ENCODE measurements around the gene RASA2.

Gene RASA2

DNA sequence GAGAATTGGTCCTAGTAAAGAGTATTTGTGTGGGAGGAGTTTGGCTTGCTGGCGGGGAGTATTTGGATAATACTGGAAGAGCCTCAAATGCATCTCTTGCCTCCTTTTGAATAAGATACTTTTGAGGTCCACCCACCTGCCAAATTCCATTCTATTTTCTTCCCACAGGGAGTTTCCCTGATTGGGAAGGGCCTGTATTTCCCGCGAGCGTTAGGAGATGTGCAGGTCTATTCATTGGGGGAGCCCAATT is 406 bp upstream of the RASA2 start:
- H3K4me3 ChIP-seq (ENCODE audit: low read length, poor library complexity, severe bottlenecking), result peak overlapping the region; percentile 76
- peak overlapping the region; percentile 29 for H3K9ac ChIP-seq (ENCODE audit: low read depth, low read length, poor library complexity, severe bottlenecking)
- peaks cover 49% of the 10 kb centered on the region for H3K4me1 ChIP-seq (ENCODE audit: insufficient read depth, low read length, poor library complexity, severe bottlenecking)
- H3F3A ChIP-seq (ENCODE audit: low read depth), result peaks cover 11% of the 10 kb centered on the region; the same call in 1 of the 2 replicates
- H3K36me3 ChIP-seq (ENCODE audit: insufficient read depth, low read length), result no peaks in the 10 kb centered on the region
- peak overlapping the region; percentile 76 for H3K4me2 ChIP-seq (ENCODE audit: low read depth, low read length, poor library complexity, severe bottlenecking)
- peaks cover 35% of the 10 kb centered on the region for H3K79me2 ChIP-seq (ENCODE audit: insufficient read depth, low read length)
- H3K9me2 ChIP-seq (replicated peaks; ENCODE audit: low read depth, low read length), result no peaks in the 10 kb centered on the region
- H3K9me3 ChIP-seq (ENCODE audit: insufficient read depth, low read depth, low read length), result no peaks in the 10 kb centered on the region
- H4K20me1 ChIP-seq (ENCODE audit: insufficient read depth, low read length, poor library complexity, severe bottlenecking), result peaks cover 30% of the 10 kb centered on the region
- peaks cover 19% of the 10 kb centered on the region for H3K27me3 ChIP-seq (ENCODE audit: insufficient read depth, low read length, poor library complexity, severe bottlenecking)
- H2AFZ ChIP-seq (ENCODE audit: low read length), result peak overlapping the region; percentile 85
- no peak for TF ChIP-seq EZH2phosphoT487 (IDR thresholded peaks at IDR 0.05; ENCODE audit: borderline replicate concordance)

DNA sequence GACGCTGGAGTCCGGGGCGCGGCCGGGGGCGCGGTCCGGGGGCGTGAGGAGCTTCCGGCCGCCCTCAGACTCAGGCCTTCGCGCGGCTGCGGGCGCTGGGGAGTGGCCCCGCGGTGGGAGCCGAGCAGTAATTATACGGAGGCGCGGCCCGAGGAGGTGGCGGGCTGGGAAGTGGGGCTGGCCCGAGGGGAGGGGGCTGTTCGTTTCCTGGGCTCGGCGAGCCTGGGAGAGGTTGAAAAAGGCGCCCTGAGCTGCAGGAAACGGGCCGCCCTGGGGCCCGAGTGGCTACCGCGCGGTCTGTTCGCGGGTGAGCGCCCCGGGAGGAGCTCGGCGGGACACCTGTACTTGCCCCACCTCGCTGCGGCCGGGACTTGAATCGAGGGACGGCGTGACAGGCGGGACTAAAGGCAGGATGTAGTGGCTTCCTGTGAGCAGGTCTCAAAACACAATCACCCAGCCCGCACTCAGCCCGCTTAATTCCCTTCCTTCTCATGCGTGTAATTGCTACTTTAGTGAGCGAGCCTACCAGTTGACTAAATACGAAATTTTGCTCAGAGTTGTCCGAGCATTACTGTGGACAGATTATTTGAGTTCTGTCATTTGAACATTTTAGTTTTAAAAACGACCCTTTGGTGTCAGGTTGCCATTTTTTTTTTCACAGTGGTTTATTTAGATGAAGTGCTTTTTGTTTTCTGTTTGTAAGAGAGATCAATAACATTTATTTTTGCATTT is 860 bp downstream of the RASA2 start:
- H3K4me2 ChIP-seq (ENCODE audit: low read depth, low read length, poor library complexity, severe bottlenecking), result peak overlapping the region; percentile 83
- peaks cover 61% of the 10 kb centered on the region for H3K4me1 ChIP-seq (ENCODE audit: insufficient read depth, low read length, poor library complexity, severe bottlenecking)
- peak overlapping the region; percentile 80 for H3K9ac ChIP-seq (ENCODE audit: low read depth, low read length, poor library complexity, severe bottlenecking)
- peak overlapping the region; percentile 71 for H2AFZ ChIP-seq (ENCODE audit: low read length)
- H3K4me3 ChIP-seq (ENCODE audit: low read length, poor library complexity, severe bottlenecking), result peak overlapping the region; percentile 80
- H3K9me2 ChIP-seq (replicated peaks; ENCODE audit: low read depth, low read length), result no peaks in the 10 kb centered on the region
- H3K36me3 ChIP-seq (ENCODE audit: insufficient read depth, low read length), result no peaks in the 10 kb centered on the region
- H3K9me3 ChIP-seq (ENCODE audit: insufficient read depth, low read depth, low read length), result no peaks in the 10 kb centered on the region
- peaks cover 11% of the 10 kb centered on the region; the same call in 1 of the 2 replicates for H3F3A ChIP-seq (ENCODE audit: low read depth)
- TF ChIP-seq, protein P1, sequence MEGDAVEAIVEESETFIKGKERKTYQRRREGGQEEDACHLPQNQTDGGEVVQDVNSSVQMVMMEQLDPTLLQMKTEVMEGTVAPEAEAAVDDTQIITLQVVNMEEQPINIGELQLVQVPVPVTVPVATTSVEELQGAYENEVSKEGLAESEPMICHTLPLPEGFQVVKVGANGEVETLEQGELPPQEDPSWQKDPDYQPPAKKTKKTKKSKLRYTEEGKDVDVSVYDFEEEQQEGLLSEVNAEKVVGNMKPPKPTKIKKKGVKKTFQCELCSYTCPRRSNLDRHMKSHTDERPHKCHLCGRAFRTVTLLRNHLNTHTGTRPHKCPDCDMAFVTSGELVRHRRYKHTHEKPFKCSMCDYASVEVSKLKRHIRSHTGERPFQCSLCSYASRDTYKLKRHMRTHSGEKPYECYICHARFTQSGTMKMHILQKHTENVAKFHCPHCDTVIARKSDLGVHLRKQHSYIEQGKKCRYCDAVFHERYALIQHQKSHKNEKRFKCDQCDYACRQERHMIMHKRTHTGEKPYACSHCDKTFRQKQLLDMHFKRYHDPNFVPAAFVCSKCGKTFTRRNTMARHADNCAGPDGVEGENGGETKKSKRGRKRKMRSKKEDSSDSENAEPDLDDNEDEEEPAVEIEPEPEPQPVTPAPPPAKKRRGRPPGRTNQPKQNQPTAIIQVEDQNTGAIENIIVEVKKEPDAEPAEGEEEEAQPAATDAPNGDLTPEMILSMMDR (conservative IDR thresholded peaks at IDR 0.05; ENCODE audit: low read length), result no peak
- peaks cover 6% of the 10 kb centered on the region for H3K27me3 ChIP-seq (ENCODE audit: insufficient read depth, low read length, poor library complexity, severe bottlenecking)
- H3K79me2 ChIP-seq (ENCODE audit: insufficient read depth, low read length), result peaks cover 47% of the 10 kb centered on the region
- peaks cover 41% of the 10 kb centered on the region for H4K20me1 ChIP-seq (ENCODE audit: insufficient read depth, low read length, poor library complexity, severe bottlenecking)

DNA sequence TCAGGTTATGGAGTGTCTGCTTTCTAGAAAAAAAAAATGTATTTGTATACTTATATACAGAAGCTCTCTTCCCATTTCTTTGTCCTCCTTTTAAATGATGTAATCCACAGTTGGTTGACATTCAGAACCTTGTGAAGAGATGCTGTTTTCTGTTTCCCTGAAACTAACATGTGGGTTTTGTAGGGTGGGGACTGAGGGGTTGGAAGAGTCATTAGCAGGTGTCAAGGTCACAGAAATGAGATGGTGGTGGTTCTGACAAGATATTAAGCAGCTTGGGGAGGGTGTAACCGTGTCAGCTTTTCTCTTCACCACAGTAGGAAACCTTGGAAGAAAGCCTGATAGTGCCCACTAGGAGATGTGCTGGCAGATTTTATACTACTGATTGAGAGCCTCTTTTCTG is 2.4 kb downstream of the RASA2 start:
- TF ChIP-seq EZH2phosphoT487 (IDR thresholded peaks at IDR 0.05; ENCODE audit: borderline replicate concordance), result no peak
- TF ChIP-seq, protein P1 (conservative IDR thresholded peaks at IDR 0.05; ENCODE audit: low read length), result no peak
- Histone ChIP-seq H3K79me2 (ENCODE audit: insufficient read depth, low read length) (peaks cover 63% of the 10 kb centered on the region), H3F3A (ENCODE audit: low read depth) (peaks cover 11% of the 10 kb centered on the region; the same call in 1 of the 2 replicates), H3K4me1 (ENCODE audit: insufficient read depth, low read length, poor library complexity, severe bottlenecking) (peaks cover 74% of the 10 kb centered on the region), H3K9ac (ENCODE audit: low read depth, low read length, poor library complexity, severe bottlenecking) (peak overlapping the region; percentile 80), H3K27me3 (ENCODE audit: insufficient read depth, low read length, poor library complexity, severe bottlenecking) (no peaks in the 10 kb centered on the region), H4K20me1 (ENCODE audit: insufficient read depth, low read length, poor library complexity, severe bottlenecking) (peaks cover 54% of the 10 kb centered on the region), H3K36me3 (ENCODE audit: insufficient read depth, low read length) (peaks cover 3% of the 10 kb centered on the region; the same call in 1 of the 2 replicates), H3K4me3 (ENCODE audit: low read length, poor library complexity, severe bottlenecking) (peak overlapping the region; percentile 80), H3K9me3 (ENCODE audit: insufficient read depth, low read depth, low read length) (no peaks in the 10 kb centered on the region), H3K9me2 (replicated peaks; ENCODE audit: low read depth, low read length) (no peaks in the 10 kb centered on the region), H2AFZ (ENCODE audit: low read length) (no peak overlapping the region), H3K4me2 (ENCODE audit: low read depth, low read length, poor library complexity, severe bottlenecking) (peak overlapping the region; percentile 83)

DNA sequence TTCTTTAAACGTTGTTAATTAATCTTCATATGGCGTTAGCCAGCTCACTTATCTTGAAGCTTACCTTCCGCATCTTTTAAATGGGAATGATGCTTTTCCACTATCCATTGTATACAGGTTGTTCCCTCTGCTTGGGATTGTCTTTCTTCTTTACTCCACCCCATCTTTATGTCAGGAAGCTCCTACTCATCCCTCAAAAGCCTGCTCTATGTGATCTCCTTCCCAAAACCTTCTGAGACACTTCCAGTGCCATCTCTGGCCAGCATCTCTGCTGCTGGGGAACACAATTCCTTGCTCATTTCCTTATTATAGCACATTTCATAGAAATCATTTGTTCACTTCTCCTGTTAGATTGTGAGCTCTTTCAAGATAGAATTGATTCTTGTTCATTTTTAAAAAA is 4.3 kb downstream of the RASA2 start:
- TF ChIP-seq, protein P1 (conservative IDR thresholded peaks at IDR 0.05; ENCODE audit: low read length), result no peak
- TF ChIP-seq EZH2phosphoT487 (IDR thresholded peaks at IDR 0.05; ENCODE audit: borderline replicate concordance), result no peak
- Histone ChIP-seq H3K9ac (ENCODE audit: low read depth, low read length, poor library complexity, severe bottlenecking) (no peak overlapping the region), H3K27me3 (ENCODE audit: insufficient read depth, low read length, poor library complexity, severe bottlenecking) (no peaks in the 10 kb centered on the region), H3K36me3 (ENCODE audit: insufficient read depth, low read length) (peaks cover 3% of the 10 kb centered on the region; the same call in 1 of the 2 replicates), H3K4me2 (ENCODE audit: low read depth, low read length, poor library complexity, severe bottlenecking) (peak overlapping the region; percentile 83), H3K4me1 (ENCODE audit: insufficient read depth, low read length, poor library complexity, severe bottlenecking) (peaks cover 71% of the 10 kb centered on the region), H3K9me2 (replicated peaks; ENCODE audit: low read depth, low read length) (no peaks in the 10 kb centered on the region), H3F3A (ENCODE audit: low read depth) (peaks cover 5% of the 10 kb centered on the region; the same call in 1 of the 2 replicates), H2AFZ (ENCODE audit: low read length) (no peak overlapping the region), H3K79me2 (ENCODE audit: insufficient read depth, low read length) (peaks cover 80% of the 10 kb centered on the region), H3K4me3 (ENCODE audit: low read length, poor library complexity, severe bottlenecking) (no peak overlapping the region), H4K20me1 (ENCODE audit: insufficient read depth, low read length, poor library complexity, severe bottlenecking) (peaks cover 54% of the 10 kb centered on the region), H3K9me3 (ENCODE audit: insufficient read depth, low read depth, low read length) (peaks cover 10% of the 10 kb centered on the region)
